PC-3 (cell line): ENCODE results near the gene CDC42EP5.

ENCODE experiments used
- CTCF ChIP-seq: fragments of 300-600 bp; sonication (generic); conservative IDR thresholded peaks from 2 replicates; pipeline ENCODE4 v1.5.1; 2017; ENCODE audit warnings: antibody characterized with exemption, low read depth, mild to moderate bottlenecking, low read length
- EZH2 ChIP-seq: fragments of 300-600 bp; sonication (generic); IDR thresholded peaks from one replicate; pipeline ENCODE4 v1.6.1; 2017; ENCODE audit warnings: antibody characterized with exemption, mild to moderate bottlenecking, low read length; ENCODE audit not compliant: unreplicated experiment

- TF ChIP-seq CTCF (no peak), EZH2 (no peak)
Measured at GRCh38 chr19:54425382-54425723, 47.7 kb downstream of the CDC42EP5 start.
